SK-N-SH treated with all-trans-retinoic acid at 6 μM for 48 hours (cell line): ENCODE measurements around the gene ACOXL.

Source experiments
- ATAC-seq: fragments of 200-7000 bp; cut with Tn5 transposase; 3 replicates; pipeline ENCODE4 v1.9.1; 2020; ENCODE audit warnings: mild to moderate bottlenecking, moderate library complexity
- BACH2 ChIP-seq: fragments of 250-450 bp; sonication (Bioruptor Pico); IDR thresholded peaks from 2 replicates; pipeline ENCODE4 v1.9.0; 2021; ENCODE audit warnings: mild to moderate bottlenecking, borderline replicate concordance
- CREB5 ChIP-seq: fragments of 250-450 bp; sonication (Bioruptor Pico); IDR thresholded peaks from 2 replicates; pipeline ENCODE4 v1.5.1; 2020; ENCODE audit warnings: low read depth, mild to moderate bottlenecking, moderate library complexity
- CSDC2 ChIP-seq: fragments of 250-450 bp; sonication (Bioruptor Pico); IDR thresholded peaks from 2 replicates; pipeline ENCODE4 v1.5.0; 2020; ENCODE audit warnings: mild to moderate bottlenecking, moderate library complexity
- CSRNP3 ChIP-seq: fragments of 250-450 bp; sonication (Bioruptor Pico); IDR thresholded peaks from 2 replicates; pipeline ENCODE4 v1.5.1; 2021; ENCODE audit warnings: mild to moderate bottlenecking, moderate library complexity
- ESRRG ChIP-seq: fragments of 250-450 bp; sonication (Bioruptor Pico); IDR thresholded peaks from 2 replicates; pipeline ENCODE4 v1.6.1; 2021; ENCODE audit warnings: mild to moderate bottlenecking
- PPARA ChIP-seq: fragments of 250-450 bp; sonication (Bioruptor Pico); IDR thresholded peaks from 2 replicates; pipeline ENCODE4 v1.5.0; 2020; ENCODE audit warnings: mild to moderate bottlenecking, borderline replicate concordance
- RARB ChIP-seq: fragments of 250-450 bp; sonication (Bioruptor Pico); IDR thresholded peaks from 2 replicates; pipeline ENCODE4 v1.8.0; 2021; ENCODE audit warnings: mild to moderate bottlenecking, moderate library complexity
- TCF4 ChIP-seq: fragments of 250-450 bp; sonication (Bioruptor Pico); IDR thresholded peaks from 2 replicates; pipeline ENCODE4 v1.8.0; 2021; ENCODE audit warnings: mild to moderate bottlenecking, moderate library complexity, borderline replicate concordance
- TOX ChIP-seq: fragments of 250-450 bp; sonication (Bioruptor Pico); IDR thresholded peaks from 2 replicates; pipeline ENCODE4 v1.8.0; 2021; ENCODE audit warnings: mild to moderate bottlenecking, moderate library complexity, borderline replicate concordance
- TSHZ2 ChIP-seq: fragments of 250-450 bp; sonication (Bioruptor Pico); IDR thresholded peaks from 2 replicates; pipeline ENCODE4 v1.5.0; 2020; ENCODE audit warnings: mild to moderate bottlenecking, moderate library complexity
- ZC3H10 ChIP-seq: fragments of 250-450 bp; sonication (Bioruptor Pico); IDR thresholded peaks from 2 replicates; pipeline ENCODE4 v1.5.1; 2021; ENCODE audit warnings: mild to moderate bottlenecking, moderate library complexity
- ZNF565 ChIP-seq: fragments of 450-650 bp; formaldehyde crosslinking; conservative IDR thresholded peaks from 2 replicates; pipeline ENCODE4 v1.5.0; 2020; ENCODE audit warnings: low read depth, mild to moderate bottlenecking, moderate library complexity
- ZNF8 ChIP-seq: fragments of 450-650 bp; formaldehyde crosslinking; IDR thresholded peaks from 2 replicates; pipeline ENCODE4 v1.5.0; 2020; ENCODE audit warnings: mild to moderate bottlenecking, moderate library complexity

Gene ACOXL

GRCh38 chr2:110799376-110799775, 67.0 kb downstream of the ACOXL start (continued):
- TF ChIP-seq TSHZ2 (CRISPR knock-in tag), result no peak
- TF ChIP-seq CREB5 (CRISPR knock-in tag), result no peak
- no peak for TF ChIP-seq ZC3H10 (CRISPR knock-in tag)
- TF ChIP-seq CSRNP3, result no peak
- no peak for TF ChIP-seq TCF4 (CRISPR knock-in tag)
- TF ChIP-seq ESRRG, result no peak

- TF ChIP-seq RARB, result no peak
- no peak for TF ChIP-seq BACH2
- no peak for TF ChIP-seq ESRRG
- no peak for TF ChIP-seq TSHZ2 (CRISPR knock-in tag)
- TF ChIP-seq CSRNP3, result no peak
- no peak for TF ChIP-seq PPARA (CRISPR knock-in tag)
- no peak for TF ChIP-seq CREB5 (CRISPR knock-in tag)
- no peak for TF ChIP-seq ZNF8
- TF ChIP-seq ZNF565, result no peak
- no peak for TF ChIP-seq TOX (CRISPR knock-in tag)
- ATAC-seq, result no peak
These were observed 68.4 kb downstream of the ACOXL start for GRCh38 chr2:110800611-110801402.

- TF ChIP-seq CREB5 (CRISPR knock-in tag), result no peak
- TF ChIP-seq CSDC2 (CRISPR knock-in tag), result no peak
- ATAC-seq, result no peak
These were observed 70.0 kb downstream of the ACOXL start for GRCh38 chr2:110802208-110802932.
